ENCODE measurements around the gene HIGD1C.
"Not testable (repeated sequence)": the region's sequence is repeated elsewhere in the genome, so short reads cannot be mapped to it uniquely, and the experiment has no call there.

HIGD1C gene

DNA sequence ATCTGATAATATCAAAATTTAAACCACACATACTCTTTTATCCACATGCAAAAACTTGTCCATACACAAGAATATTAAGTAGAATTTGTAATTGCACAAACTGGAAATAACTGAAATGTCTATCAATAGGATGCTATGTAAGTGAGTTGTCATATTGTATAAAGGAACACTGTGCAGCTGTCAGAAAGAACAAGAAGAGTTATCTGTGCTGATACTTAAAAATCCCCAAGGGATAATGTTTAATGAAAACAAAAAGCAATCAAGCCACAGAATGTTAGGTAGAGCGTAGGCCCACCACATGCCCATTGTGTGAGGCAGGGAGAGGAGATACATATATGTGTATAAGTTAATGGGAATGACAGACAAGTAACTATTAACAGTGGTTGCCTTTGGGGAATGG is 25.9 kb upstream of the HIGD1C start:
- Mint-ChIP-seq H3K36me3 (ENCODE audit: insufficient read depth) (peaks cover 22% of the 10 kb centered on the region), H3K4me1 (ENCODE audit: low read depth in 2 of 2) (peaks cover 16 to 20% of the 10 kb centered on the region in 2 donors), H3K4me3 (peak overlapping the region; percentile 9 to 76), H3K9me3 (no peaks in the 10 kb centered on the region), H3K27me3 (no peaks in the 10 kb centered on the region), H3K27ac (peak overlapping the region in 1 of 2 donors; percentile 64)
- DNase-seq: no peak
- no peak for ATAC-seq (replicated peaks)

DNA sequence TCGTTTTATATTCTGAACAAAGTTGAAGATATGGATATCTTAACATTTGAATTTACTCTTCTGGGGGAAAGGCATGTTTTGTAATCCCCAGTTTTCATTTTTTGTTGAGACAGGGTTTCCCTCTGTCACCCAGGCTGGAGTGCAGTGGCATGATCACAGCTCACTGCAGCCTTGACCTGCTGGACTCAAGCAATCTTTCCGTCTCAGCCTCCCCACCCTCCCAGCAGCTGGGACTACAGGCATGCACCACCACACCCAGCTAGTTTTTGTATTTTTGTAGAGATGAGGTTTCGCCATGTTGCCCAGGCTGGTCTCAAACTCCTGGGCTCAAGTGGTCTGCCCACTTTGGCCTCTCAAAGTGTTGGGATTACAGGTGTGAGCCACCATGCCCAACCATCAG is 25.4 kb upstream of the HIGD1C start:
- H3K9me3 Mint-ChIP-seq; DNase-seq; ATAC-seq (replicated peaks); H3K27me3 Mint-ChIP-seq: not testable (repeated sequence)
- Mint-ChIP-seq H3K4me1 (ENCODE audit: low read depth in 2 of 2) (peaks cover 16 to 20% of the 10 kb centered on the region in 2 donors), H3K4me3 (peak overlapping the region; percentile 9 to 76), H3K36me3 (ENCODE audit: insufficient read depth) (peaks cover 23% of the 10 kb centered on the region), H3K27ac (peak overlapping the region in 1 of 2 donors; percentile 64)

DNA sequence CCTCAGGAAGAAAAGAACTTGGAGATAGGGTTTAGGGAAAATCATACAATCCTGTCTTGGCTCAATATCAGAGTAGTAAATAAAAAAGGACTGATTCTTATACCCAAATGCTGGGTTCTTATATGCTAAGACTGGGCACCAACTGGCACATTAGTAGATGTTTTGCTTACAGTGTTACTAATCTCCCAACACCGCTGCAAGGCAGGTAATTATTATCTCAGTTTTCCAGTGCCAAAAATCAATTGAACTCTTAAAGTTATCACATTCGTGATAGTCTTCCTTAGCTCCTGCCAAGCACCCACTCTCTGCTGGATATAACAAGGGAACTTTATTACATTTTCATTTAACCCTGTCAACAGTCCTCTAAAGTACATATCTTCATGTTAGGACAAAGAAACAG is 25.0 kb upstream of the HIGD1C start:
- ATAC-seq (replicated peaks) (no peak), DNase-seq (no peak)
- H3K27me3 Mint-ChIP-seq: no peaks in the 10 kb centered on the region
- H3K36me3 Mint-ChIP-seq (ENCODE audit: insufficient read depth): peaks cover 27% of the 10 kb centered on the region
- H3K9me3 Mint-ChIP-seq: no peaks in the 10 kb centered on the region
- peak overlapping the region in 1 of 2 donors; percentile 24 for H3K4me3 Mint-ChIP-seq
- H3K4me1 Mint-ChIP-seq (ENCODE audit: low read depth in 2 of 2): peaks cover 16 to 20% of the 10 kb centered on the region in 2 donors
- H3K27ac Mint-ChIP-seq: peak overlapping the region in 1 of 2 donors; percentile 25

DNA sequence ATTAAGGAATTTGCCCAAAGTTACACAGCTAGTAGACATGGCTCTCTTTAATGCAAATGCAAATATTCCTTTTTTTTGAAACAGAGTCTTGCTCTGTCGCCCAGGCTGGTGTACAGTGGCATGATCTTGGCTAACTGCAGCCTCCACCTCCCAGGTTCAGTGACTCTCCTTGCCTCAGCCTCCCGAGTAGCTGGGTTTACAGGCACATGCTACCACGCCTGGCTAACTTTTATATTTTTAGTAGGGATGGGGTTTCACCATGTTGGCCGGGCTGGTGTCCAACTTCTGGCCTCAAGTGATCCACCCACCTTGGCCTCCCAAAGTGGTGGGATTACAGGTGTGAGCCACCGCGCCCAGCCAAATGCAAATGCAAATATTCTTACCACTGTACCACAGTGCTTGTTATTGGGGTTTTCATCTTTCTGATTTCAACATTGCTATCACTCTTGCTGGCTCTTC is 24.5 kb upstream of the HIGD1C start:
- Mint-ChIP-seq H3K4me3 (peak overlapping the region; percentile 10 to 24), H3K4me1 (ENCODE audit: low read depth in 2 of 2) (peaks cover 15 to 19% of the 10 kb centered on the region in 2 donors), H3K27me3 (no peaks in the 10 kb centered on the region), H3K27ac (peak overlapping the region in 1 of 2 donors; percentile 25), H3K9me3 (no peaks in the 10 kb centered on the region), H3K36me3 (ENCODE audit: insufficient read depth) (peaks cover 27% of the 10 kb centered on the region)
- ATAC-seq (replicated peaks) (no peak), DNase-seq (no peak)

DNA sequence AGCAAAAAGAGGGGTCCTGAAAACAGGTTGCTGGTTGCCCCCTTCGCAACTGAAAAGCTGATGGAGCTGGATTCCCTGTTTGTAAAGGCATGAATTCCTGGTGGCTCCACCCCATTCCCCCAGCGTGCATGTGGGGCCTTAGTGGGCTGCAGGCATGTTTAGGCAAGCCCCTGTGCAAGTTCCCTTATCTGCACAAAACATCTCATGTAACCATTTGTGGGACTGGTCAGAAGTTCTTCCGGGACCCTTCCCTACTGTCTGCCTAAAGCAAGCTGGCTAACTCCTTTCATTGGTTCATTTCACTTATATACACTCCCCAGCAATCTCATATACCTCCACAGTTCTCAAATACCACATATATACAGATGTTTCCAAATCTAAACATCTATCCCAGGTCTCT is 24.0 kb upstream of the HIGD1C start:
- no peak for DNase-seq
- Mint-ChIP-seq H3K4me1 (ENCODE audit: low read depth in 2 of 2) (peaks cover 13 to 18% of the 10 kb centered on the region in 2 donors), H3K9me3 (no peaks in the 10 kb centered on the region), H3K36me3 (ENCODE audit: insufficient read depth) (peaks cover 27% of the 10 kb centered on the region), H3K27ac (no peak overlapping the region), H3K4me3 (peak overlapping the region; percentile 16 to 24), H3K27me3 (no peaks in the 10 kb centered on the region)
- no peak for ATAC-seq (replicated peaks)

DNA sequence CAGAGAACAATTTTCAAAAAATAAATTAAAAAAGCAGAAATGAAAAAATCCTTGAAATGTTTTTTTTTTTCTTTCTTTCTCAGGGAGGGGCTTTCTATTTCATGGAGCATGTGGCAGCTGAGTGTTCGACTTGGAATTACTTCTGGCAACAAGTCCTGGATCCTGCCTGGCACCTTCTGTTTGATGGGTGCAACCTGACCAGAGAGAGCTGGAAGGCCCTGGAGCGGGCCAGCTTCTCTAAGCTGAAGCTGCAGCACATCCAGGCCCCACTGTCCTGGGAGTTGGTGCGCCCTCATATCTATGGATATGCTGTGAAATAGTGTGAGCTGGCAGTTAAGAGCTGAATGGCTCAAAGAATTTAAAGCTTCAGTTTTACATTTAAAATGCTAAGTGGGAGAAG is 22.5 kb upstream of the HIGD1C start:
- H3K4me3 Mint-ChIP-seq: no peak overlapping the region
- H3K4me1 Mint-ChIP-seq (ENCODE audit: low read depth in 2 of 2): peaks cover 13% of the 10 kb centered on the region in 2 donors
- peaks cover 20% of the 10 kb centered on the region for H3K36me3 Mint-ChIP-seq (ENCODE audit: insufficient read depth)
- no peak for ATAC-seq (replicated peaks)
- no peak overlapping the region for H3K27ac Mint-ChIP-seq
- no peaks in the 10 kb centered on the region for H3K27me3 Mint-ChIP-seq
- DNase-seq: no peak
- H3K9me3 Mint-ChIP-seq: no peaks in the 10 kb centered on the region

DNA sequence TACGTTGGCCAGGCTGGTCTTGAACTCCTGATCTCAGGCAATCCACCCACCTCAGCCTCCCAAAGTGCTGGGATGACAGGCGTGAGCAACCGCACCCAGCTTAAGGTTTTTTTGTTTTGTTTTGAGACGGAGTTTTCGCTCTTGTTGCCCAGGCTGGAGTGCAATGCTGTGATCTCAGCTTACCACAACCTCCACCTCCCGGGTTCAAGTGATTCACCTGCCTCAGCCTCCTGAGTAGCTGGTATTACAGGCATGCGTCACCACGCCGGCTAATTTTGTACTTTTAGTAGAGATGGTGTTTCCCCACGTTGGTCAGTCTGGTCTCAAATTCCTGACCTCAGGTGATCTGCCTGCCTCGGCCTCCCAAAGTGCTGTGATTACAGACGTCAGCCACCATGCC is 21.9 kb upstream of the HIGD1C start:
- not testable (repeated sequence) for H3K4me3 Mint-ChIP-seq; H3K27me3 Mint-ChIP-seq; H3K9me3 Mint-ChIP-seq; H3K27ac Mint-ChIP-seq; DNase-seq; ATAC-seq (replicated peaks)
- H3K36me3 Mint-ChIP-seq (ENCODE audit: insufficient read depth): peaks cover 17% of the 10 kb centered on the region
- H3K4me1 Mint-ChIP-seq (ENCODE audit: low read depth in 2 of 2): peaks cover 7 to 13% of the 10 kb centered on the region in 2 donors

DNA sequence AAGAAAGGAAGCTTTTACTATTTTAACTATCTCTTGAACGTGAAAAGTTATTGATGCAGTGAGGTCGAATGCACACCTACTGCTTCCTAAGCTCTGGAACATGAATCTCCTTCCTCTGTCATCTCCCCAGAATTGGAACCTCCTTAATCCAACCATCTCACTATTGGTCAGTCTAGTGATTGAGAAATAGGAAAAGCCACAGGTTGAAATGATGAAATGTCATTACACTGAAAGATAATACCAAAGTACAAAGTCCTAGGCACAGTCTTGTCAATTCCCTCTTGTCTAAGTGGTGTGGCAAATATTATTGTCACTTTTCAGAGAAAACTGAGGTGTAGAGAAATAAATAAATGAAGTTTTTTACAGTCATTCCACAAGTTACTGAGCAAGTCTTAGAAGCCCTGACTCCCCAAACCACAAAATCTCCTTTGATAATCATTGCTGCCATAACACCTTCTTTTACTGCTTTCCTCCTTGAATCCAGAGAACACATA is 19.5 kb upstream of the HIGD1C start:
- Mint-ChIP-seq H3K4me3 (no peak overlapping the region), H3K27ac (peak overlapping the region in 1 of 2 donors; percentile 38), H3K27me3 (no peaks in the 10 kb centered on the region), H3K4me1 (ENCODE audit: low read depth in 2 of 2) (peaks cover 5 to 7% of the 10 kb centered on the region in 2 donors), H3K36me3 (ENCODE audit: insufficient read depth) (peaks cover 17% of the 10 kb centered on the region), H3K9me3 (no peaks in the 10 kb centered on the region)
- DNase-seq: no peak
- ATAC-seq (replicated peaks): no peak

DNA sequence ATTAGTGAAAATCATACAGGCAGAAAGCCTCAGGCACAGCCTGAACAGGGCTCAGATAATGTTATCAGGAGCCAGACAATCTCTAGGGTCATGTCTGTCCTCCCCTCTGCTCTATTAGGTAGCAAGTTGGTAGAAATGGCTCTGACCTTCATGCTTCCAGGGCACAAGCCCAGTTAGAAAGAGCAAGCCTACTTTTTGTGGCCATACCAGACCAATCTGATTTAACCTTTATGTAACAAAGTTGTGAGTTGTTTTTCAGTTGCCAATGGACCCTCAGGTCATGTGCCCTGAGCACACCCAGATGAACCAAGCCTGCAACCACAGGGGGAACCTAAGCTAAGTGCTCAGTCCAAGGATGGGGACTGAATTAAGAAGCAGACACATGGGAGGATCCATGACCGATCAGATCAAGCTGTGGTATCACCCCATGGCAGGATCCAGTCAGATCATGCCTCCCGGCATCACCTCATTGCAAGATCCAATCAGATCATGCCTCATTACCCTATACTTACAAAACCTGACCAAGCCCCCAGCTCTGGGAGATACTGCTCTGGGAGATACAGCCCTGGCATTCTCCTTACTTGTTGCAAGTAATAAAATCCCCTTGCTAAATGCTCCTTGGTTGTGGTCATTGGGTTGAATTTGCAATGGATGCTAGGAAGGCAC is 18.8 kb upstream of the HIGD1C start:
- peaks cover 17% of the 10 kb centered on the region for H3K36me3 Mint-ChIP-seq (ENCODE audit: insufficient read depth)
- peak overlapping the region in 1 of 2 donors; percentile 38 for H3K27ac Mint-ChIP-seq
- no peak for DNase-seq

DNA sequence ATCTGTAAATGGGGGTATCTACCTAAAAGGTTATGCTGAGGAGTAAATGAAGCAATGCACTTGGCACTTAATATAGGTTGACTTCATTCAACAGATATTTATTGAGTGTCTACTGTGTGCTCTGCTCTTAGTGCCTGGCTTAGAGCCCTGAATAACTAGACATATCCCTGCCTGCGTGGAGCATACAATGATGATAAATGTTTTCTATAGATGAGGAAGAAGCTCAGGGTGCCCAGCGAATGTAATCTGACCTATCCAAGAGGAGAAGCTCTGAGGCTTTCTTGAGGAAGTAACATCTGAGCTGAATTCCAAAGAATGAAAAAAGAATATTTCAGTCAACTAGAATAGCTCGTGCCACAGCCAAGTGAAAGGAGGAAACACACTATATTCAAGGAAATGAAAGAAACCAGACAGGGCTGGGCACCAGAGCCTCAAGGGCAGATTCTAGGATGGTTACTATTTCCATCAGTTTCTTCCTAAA is 17.9 kb upstream of the HIGD1C start:
- Mint-ChIP-seq H3K4me1 (ENCODE audit: low read depth in 2 of 2) (no peaks in the 10 kb centered on the region), H3K27me3 (no peaks in the 10 kb centered on the region), H3K4me3 (no peak overlapping the region), H3K9me3 (no peaks in the 10 kb centered on the region), H3K27ac (no peak overlapping the region), H3K36me3 (ENCODE audit: insufficient read depth) (peaks cover 17% of the 10 kb centered on the region)
- ATAC-seq (replicated peaks): no peak
- no peak for DNase-seq

More for the DNA sequence above, 18.8 kb upstream of the HIGD1C start:
- Mint-ChIP-seq H3K4me3 (no peak overlapping the region), H3K9me3 (no peaks in the 10 kb centered on the region), H3K4me1 (ENCODE audit: low read depth in 2 of 2) (peaks cover 2% of the 10 kb centered on the region in 2 donors), H3K27me3 (no peaks in the 10 kb centered on the region)
- ATAC-seq (replicated peaks): no peak

DNA sequence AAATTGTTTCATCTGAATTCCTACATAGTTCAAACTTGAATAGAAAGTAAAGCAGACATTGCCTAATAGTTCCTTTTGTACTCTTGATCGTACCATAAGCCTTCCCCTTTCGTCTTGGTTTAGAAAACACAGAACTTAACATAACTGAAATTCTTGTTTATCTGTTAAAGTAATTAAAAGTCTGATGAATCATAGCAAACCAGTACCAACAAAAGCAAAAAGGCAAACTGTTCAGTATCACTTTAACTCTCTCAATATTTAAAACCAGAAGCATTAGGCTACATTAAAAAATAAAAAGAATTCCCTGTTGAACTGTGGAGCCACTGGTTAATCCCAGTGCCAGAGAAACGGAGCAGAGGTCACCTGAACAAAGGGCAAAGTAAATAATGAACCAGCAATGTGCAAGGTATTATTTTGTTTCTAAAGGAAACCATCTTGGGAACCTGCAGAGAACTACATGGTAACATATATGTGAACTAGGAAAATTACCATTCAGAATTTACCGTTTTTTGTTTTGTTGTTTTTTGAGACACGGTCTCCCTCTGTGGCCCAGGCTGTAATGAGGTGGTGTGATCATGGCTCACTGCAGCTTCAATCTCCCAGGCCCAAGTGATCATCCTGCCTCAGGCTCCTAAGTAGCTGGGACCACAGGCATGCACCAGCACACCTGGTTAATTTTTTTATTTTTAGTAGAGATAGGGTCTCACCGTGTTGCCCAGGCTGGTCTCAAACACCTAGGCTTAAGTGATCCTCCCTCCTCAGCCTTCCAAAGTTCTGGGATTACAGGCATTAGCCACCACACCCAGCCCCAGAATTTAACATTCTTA is 17.1 kb upstream of the HIGD1C start:
- no peak overlapping the region for H3K4me3 Mint-ChIP-seq
- no peaks in the 10 kb centered on the region for H3K9me3 Mint-ChIP-seq
- peaks cover 12% of the 10 kb centered on the region for H3K36me3 Mint-ChIP-seq (ENCODE audit: insufficient read depth)
- DNase-seq (no peak), ATAC-seq (replicated peaks) (no peak)
- no peaks in the 10 kb centered on the region for H3K27me3 Mint-ChIP-seq
- peak overlapping the region in 1 of 2 donors; percentile 25 for H3K27ac Mint-ChIP-seq
- no peaks in the 10 kb centered on the region for H3K4me1 Mint-ChIP-seq (ENCODE audit: low read depth in 2 of 2)

DNA sequence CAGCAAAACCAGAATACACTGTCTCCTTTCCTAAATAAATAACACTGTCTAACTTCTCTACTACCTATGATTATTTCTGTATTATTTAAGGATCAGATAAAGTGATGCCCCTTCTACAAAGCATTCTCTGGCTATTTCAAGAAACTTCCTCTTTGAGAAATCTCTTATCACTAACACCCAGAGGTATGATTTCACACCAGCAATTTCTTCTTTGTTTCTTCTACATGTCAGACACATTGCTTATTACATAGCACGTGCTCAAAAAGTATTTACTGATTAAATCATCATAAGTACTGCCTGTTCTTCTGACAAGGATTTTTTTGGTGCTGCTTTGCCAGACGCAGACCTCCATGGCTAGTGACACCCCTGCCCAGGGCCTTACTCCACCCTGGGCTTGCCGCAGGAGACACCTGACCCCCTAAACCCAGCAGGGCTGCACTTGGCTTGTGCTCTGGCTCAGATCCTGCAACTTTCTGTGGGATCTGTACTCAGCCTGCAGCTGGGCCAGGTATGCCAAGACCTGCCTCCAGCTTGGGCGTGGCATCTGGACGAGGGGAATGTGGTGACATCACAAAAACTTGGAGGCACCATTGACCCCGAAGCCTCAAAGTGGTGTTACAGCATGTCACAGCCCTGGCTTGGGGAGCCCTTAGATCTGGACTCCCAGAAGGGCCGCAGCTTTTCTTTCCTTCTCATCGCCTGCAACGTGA is 15.4 kb upstream of the HIGD1C start:
- H3K4me3 Mint-ChIP-seq: no peak overlapping the region
- no peaks in the 10 kb centered on the region for H3K27me3 Mint-ChIP-seq
- H3K36me3 Mint-ChIP-seq (ENCODE audit: insufficient read depth): peaks cover 3% of the 10 kb centered on the region
- no peaks in the 10 kb centered on the region for H3K4me1 Mint-ChIP-seq (ENCODE audit: low read depth in 2 of 2)
- no peaks in the 10 kb centered on the region for H3K9me3 Mint-ChIP-seq
- no peak for ATAC-seq (replicated peaks)
- no peak for DNase-seq
- H3K27ac Mint-ChIP-seq: peak overlapping the region in 1 of 2 donors; percentile 6

DNA sequence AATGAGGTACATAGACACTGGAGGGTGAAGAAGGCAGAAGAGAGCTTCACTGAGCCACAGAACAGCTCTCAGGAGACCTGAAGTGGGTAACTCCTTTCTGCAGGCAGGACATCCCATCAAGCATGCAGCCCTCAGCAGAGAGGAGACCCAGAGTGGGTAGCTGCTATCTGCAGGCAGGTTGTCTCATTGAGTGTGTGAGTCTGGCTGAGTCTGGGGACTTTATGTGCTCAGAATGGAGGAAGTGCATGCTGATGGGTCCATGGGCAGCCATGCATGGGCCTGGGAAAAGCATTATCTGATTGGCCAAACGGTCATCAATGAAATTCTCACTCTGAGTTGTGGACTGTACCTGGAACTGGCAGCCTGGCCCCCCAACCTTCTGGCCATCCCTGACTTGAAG is 14.7 kb upstream of the HIGD1C start:
- no peak overlapping the region for H3K27ac Mint-ChIP-seq

More for the DNA sequence above, 14.7 kb upstream of the HIGD1C start:
- DNase-seq: no peak
- ATAC-seq (replicated peaks): no peak
- no peaks in the 10 kb centered on the region for H3K4me1 Mint-ChIP-seq (ENCODE audit: low read depth in 2 of 2)
- H3K27me3 Mint-ChIP-seq: no peaks in the 10 kb centered on the region
- no peak overlapping the region for H3K4me3 Mint-ChIP-seq
- H3K36me3 Mint-ChIP-seq (ENCODE audit: insufficient read depth): no peaks in the 10 kb centered on the region
- no peaks in the 10 kb centered on the region for H3K9me3 Mint-ChIP-seq

Measured in effector memory CD8-positive, alpha-beta T cell (primary cell).